IMR-90 (cell line): ENCODE results near the gene SLC22A31.

ENCODE experiments used
- CTCF ChIP-seq: conservative IDR thresholded peaks from 2 replicates; pipeline ENCODE4 v1.5.1; 2012; ENCODE audit warnings: mild to moderate bottlenecking, low read depth, low read length, improper control_type of control experiment
- RAD21 ChIP-seq: IDR thresholded peaks from 2 replicates; pipeline ENCODE4 v1.6.1; 2012; ENCODE audit warnings: low read length, improper control_type of control experiment
- SMC3 ChIP-seq: fragments of 150-350 bp; IDR thresholded peaks from 2 replicates; pipeline ENCODE4 v1.6.1; 2016; ENCODE audit warnings: low read depth, mild to moderate bottlenecking, antibody characterized with exemption, low read length, moderate library complexity

DNA sequence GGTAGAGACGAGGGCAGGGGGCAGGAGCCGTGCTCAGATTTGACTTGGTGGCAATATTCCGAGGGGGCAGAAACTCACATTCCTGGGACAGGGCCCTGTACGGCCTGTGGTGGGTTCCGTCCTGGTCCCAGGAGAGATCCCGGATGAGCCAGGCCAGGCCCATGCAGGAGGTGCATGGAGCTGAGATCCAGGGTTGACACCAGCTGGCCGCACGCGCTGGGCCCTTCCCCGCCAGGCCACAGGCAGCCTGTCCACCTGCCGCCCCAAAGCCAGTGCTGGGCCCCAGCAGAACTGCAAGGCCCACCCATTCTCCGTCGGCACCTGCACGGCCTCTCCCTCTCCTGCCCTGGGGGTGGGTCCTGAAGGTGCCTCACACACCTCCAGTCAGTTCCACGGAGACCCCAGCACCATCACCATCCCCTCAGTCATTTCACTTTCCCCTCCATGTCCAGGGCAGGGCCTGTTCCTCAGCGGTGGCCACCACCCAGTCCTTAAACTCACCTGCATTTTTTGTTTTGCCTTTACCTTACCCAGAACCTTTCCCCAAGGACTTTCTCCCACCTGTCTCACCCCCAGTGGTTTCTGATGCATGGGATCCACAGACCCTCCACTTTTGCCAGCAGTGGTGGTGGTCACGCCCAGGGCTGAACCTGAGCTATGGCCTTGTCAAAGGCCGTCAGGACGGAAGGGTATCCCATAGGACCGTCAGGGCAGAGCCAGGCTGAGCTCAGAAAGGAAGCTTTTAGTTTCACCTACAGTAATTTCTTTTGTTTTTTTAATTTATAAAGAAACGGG, 53.9 kb downstream of the SLC22A31 start:
- TF ChIP-seq SMC3 (no peak), CTCF (no peak), RAD21 (no peak)
